Stimulated activated CD4-positive, alpha-beta T cell treated with anti-CD3 and anti-CD28 coated beads, Interleukin-4, amount 100 ng/mL, for 48 hours (primary cell): ENCODE data around the gene REXO1.

ENCODE experiments used
- DNase-seq, 2 donors: peaks; one replicate each; pipeline ENCODE4 v3.0.0-alpha.2; 2020; ENCODE audit warnings: low read depth in 2 of 2

The REXO1 gene

GRCh38 chr19:1766800-1767352, 81.4 kb downstream of the REXO1 start:
- no peak for DNase-seq

DNA sequence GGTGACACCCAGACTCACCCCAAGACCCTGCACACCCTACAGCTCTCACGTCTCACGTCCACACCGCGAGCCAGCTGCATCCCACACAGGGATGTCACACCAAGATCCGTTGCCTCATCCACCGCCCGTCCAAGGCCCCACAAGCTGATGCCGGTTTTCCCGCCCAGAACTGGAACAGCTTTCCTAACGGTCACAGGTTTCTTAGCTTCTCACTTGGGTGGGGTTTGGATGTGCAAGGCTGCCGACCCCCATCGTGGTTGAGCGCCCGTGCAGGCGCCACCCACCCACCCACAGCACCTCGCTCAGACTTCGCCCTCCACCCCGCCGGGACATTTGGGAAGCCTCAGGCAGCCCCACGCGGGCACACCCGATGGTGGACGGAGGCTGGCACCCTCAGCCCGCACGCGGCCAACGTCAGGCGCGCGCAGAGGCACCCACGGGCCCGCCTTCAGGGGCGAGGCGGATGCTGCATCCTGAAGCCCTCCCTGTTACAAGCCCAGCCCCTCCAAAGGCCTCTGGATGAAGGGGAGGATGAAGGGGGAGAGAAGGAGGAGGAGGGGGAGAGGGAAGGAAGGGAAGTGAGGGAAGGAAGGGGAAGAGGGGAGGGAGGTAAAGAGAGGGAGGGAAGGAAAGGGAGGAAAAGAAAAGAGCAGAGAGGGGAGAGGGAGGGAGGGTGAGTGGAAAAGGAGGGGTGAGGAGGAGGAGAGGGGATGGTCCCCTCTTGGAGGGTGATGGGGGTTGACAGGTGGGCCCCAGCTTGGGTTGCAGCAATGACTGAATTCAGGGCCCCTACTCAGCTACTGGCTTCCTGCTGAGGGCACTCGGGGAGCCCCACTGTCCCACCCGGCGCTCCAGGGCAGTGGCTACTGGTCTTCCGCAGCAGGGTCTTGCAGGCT, 82.1 kb downstream of the REXO1 start:
- DNase-seq = no peak
